Measurements from ENCODE around the gene SH3D19.
"Not testable (repeated sequence)": the region's sequence is repeated elsewhere in the genome, so short reads cannot be mapped to it uniquely, and the experiment has no call there.

Gene SH3D19

GRCh38 chr4:151260526-151260925 is 64.9 kb downstream of the SH3D19 start:
- no peaks in the 10 kb centered on the region for H3K9me3 ChIP-seq (ENCODE audit: insufficient read depth, low read length)
- H3K79me2 ChIP-seq (ENCODE audit: low read length), result no peaks in the 10 kb centered on the region
- H3K4me3 ChIP-seq (ENCODE audit: low read length), result no peak overlapping the region
- no peaks in the 10 kb centered on the region for H3K4me1 ChIP-seq (ENCODE audit: low read length)
- H3K36me3 ChIP-seq (replicated peaks; ENCODE audit: low read depth, low read length), result no peaks in the 10 kb centered on the region
- no peaks in the 10 kb centered on the region for H3K27me3 ChIP-seq (ENCODE audit: low read depth, low read length)
- no peak overlapping the region for H2AFZ ChIP-seq (ENCODE audit: low read depth, low read length)
- TF ChIP-seq CTCF (IDR thresholded peaks at IDR 0.05; ENCODE audit: low read depth, low read length) (no peak), EZH2phosphoT487 (IDR thresholded peaks at IDR 0.05; ENCODE audit: low read depth) (no peak)
- H4K20me1 ChIP-seq (ENCODE audit: insufficient read depth, low read length), result no peaks in the 10 kb centered on the region
- H3K4me2 ChIP-seq (ENCODE audit: low read length), result no peak overlapping the region
- H3K9ac ChIP-seq (ENCODE audit: low read length), result no peak overlapping the region
- no peak overlapping the region for H3K27ac ChIP-seq (ENCODE audit: low read length)

GRCh38 chr4:151259752-151260151 is 65.7 kb downstream of the SH3D19 start:
- no peaks in the 10 kb centered on the region for H3K4me1 ChIP-seq (ENCODE audit: low read length)
- TF ChIP-seq EZH2phosphoT487 (IDR thresholded peaks at IDR 0.05; ENCODE audit: low read depth) (no peak), CTCF (IDR thresholded peaks at IDR 0.05; ENCODE audit: low read depth, low read length) (no peak)
- no peaks in the 10 kb centered on the region for H3K79me2 ChIP-seq (ENCODE audit: low read length)
- no peak overlapping the region for H3K4me3 ChIP-seq (ENCODE audit: low read length)
- no peaks in the 10 kb centered on the region for H4K20me1 ChIP-seq (ENCODE audit: insufficient read depth, low read length)
- H3K27me3 ChIP-seq (ENCODE audit: low read depth, low read length), result no peaks in the 10 kb centered on the region
- H3K9me3 ChIP-seq (ENCODE audit: insufficient read depth, low read length), result no peaks in the 10 kb centered on the region
- H3K36me3 ChIP-seq (replicated peaks; ENCODE audit: low read depth, low read length), result no peaks in the 10 kb centered on the region
- H3K27ac ChIP-seq (ENCODE audit: low read length), result no peak overlapping the region
- no peak overlapping the region for H3K4me2 ChIP-seq (ENCODE audit: low read length)
- H2AFZ ChIP-seq (ENCODE audit: low read depth, low read length), result no peak overlapping the region
- H3K9ac ChIP-seq (ENCODE audit: low read length), result no peak overlapping the region

GRCh38 chr4:151257704-151258103 is 67.7 kb downstream of the SH3D19 start:
- H3K9me3 ChIP-seq (ENCODE audit: insufficient read depth, low read length), result no peaks in the 10 kb centered on the region
- H3K4me2 ChIP-seq (ENCODE audit: low read length), result no peak overlapping the region
- TF ChIP-seq EZH2phosphoT487 (IDR thresholded peaks at IDR 0.05; ENCODE audit: low read depth), result no peak
- TF ChIP-seq CTCF (IDR thresholded peaks at IDR 0.05; ENCODE audit: low read depth, low read length), result no peak
- no peaks in the 10 kb centered on the region for H3K36me3 ChIP-seq (replicated peaks; ENCODE audit: low read depth, low read length)
- no peak overlapping the region for H3K4me3 ChIP-seq (ENCODE audit: low read length)
- no peaks in the 10 kb centered on the region for H3K27me3 ChIP-seq (ENCODE audit: low read depth, low read length)
- no peak overlapping the region for H2AFZ ChIP-seq (ENCODE audit: low read depth, low read length)
- no peaks in the 10 kb centered on the region for H4K20me1 ChIP-seq (ENCODE audit: insufficient read depth, low read length)
- no peak overlapping the region for H3K27ac ChIP-seq (ENCODE audit: low read length)
- no peaks in the 10 kb centered on the region for H3K4me1 ChIP-seq (ENCODE audit: low read length)
- no peak overlapping the region for H3K9ac ChIP-seq (ENCODE audit: low read length)
- no peaks in the 10 kb centered on the region for H3K79me2 ChIP-seq (ENCODE audit: low read length)

GRCh38 chr4:151256134-151256533 is 69.3 kb downstream of the SH3D19 start:
- Histone ChIP-seq H3K79me2 (ENCODE audit: low read length) (no peaks in the 10 kb centered on the region), H4K20me1 (ENCODE audit: insufficient read depth, low read length) (no peaks in the 10 kb centered on the region), H3K27ac (ENCODE audit: low read length) (no peak overlapping the region), H3K36me3 (replicated peaks; ENCODE audit: low read depth, low read length) (no peaks in the 10 kb centered on the region), H3K9me3 (ENCODE audit: insufficient read depth, low read length) (no peaks in the 10 kb centered on the region), H2AFZ (ENCODE audit: low read depth, low read length) (no peak overlapping the region), H3K4me3 (ENCODE audit: low read length) (no peak overlapping the region), H3K4me1 (ENCODE audit: low read length) (no peaks in the 10 kb centered on the region), H3K4me2 (ENCODE audit: low read length) (no peak overlapping the region), H3K27me3 (ENCODE audit: low read depth, low read length) (no peaks in the 10 kb centered on the region), H3K9ac (ENCODE audit: low read length) (no peak overlapping the region)
- no peak for TF ChIP-seq CTCF (IDR thresholded peaks at IDR 0.05; ENCODE audit: low read depth, low read length)
- no peak for TF ChIP-seq EZH2phosphoT487 (IDR thresholded peaks at IDR 0.05; ENCODE audit: low read depth)

GRCh38 chr4:151255680-151256079 is 69.7 kb downstream of the SH3D19 start:
- H3K9me3 ChIP-seq (ENCODE audit: insufficient read depth, low read length); H4K20me1 ChIP-seq (ENCODE audit: insufficient read depth, low read length): not testable (repeated sequence)

GRCh38 chr4:151255226-151255625 is 70.2 kb downstream of the SH3D19 start:
- not testable (repeated sequence) for H3K79me2 ChIP-seq (ENCODE audit: low read length); H3K4me3 ChIP-seq (ENCODE audit: low read length); H3K27ac ChIP-seq (ENCODE audit: low read length); H4K20me1 ChIP-seq (ENCODE audit: insufficient read depth, low read length); H3K9ac ChIP-seq (ENCODE audit: low read length); H3K27me3 ChIP-seq (ENCODE audit: low read depth, low read length); H3K4me2 ChIP-seq (ENCODE audit: low read length); H3K9me3 ChIP-seq (ENCODE audit: insufficient read depth, low read length); H3K4me1 ChIP-seq (ENCODE audit: low read length); H2AFZ ChIP-seq (ENCODE audit: low read depth, low read length); H3K36me3 ChIP-seq (replicated peaks; ENCODE audit: low read depth, low read length)

More at GRCh38 chr4:151255680-151256079, 69.7 kb downstream of the SH3D19 start:
- H3K36me3 ChIP-seq (replicated peaks; ENCODE audit: low read depth, low read length); H3K9ac ChIP-seq (ENCODE audit: low read length); H3K4me1 ChIP-seq (ENCODE audit: low read length); H2AFZ ChIP-seq (ENCODE audit: low read depth, low read length); H3K79me2 ChIP-seq (ENCODE audit: low read length); H3K4me2 ChIP-seq (ENCODE audit: low read length); H3K27ac ChIP-seq (ENCODE audit: low read length); H3K27me3 ChIP-seq (ENCODE audit: low read depth, low read length); H3K4me3 ChIP-seq (ENCODE audit: low read length): not testable (repeated sequence)

Data from OCI-LY3 (cell line).